TTC549 (cell line): ENCODE results near the gene BCKDK.
"Not testable (repeated sequence)": the region's sequence is repeated elsewhere in the genome, so short reads cannot be mapped to it uniquely, and the experiment has no call there.

ENCODE experiments used
- FAIRE-seq: peaks from 2 replicates; lab custom pipeline; 2012; peaks lifted over from hg19 to GRCh38; lab: Jason Lieb, UNC

Gene BCKDK

GRCh38 chr16:31099860-31100638 is 8.1 kb upstream of the BCKDK start:
- no peak for FAIRE-seq

- not testable (repeated sequence) for FAIRE-seq
These were observed 7.1 kb upstream of the BCKDK start for GRCh38 chr16:31100876-31101641.

- no peak for FAIRE-seq
These were observed 2.4 kb upstream of the BCKDK start for GRCh38 chr16:31105677-31106213.

- FAIRE-seq = no peak
These were observed 1.4 kb upstream of the BCKDK start for GRCh38 chr16:31106509-31107464.

- no peak for FAIRE-seq
These were observed 720 bp upstream of the BCKDK start for GRCh38 chr16:31107465-31107867.

GRCh38 chr16:31108794-31109558 is 790 bp downstream of the BCKDK start:
- FAIRE-seq = no peak

- FAIRE-seq = no peak
These were observed 1.4 kb downstream of the BCKDK start for GRCh38 chr16:31109622-31110021.

GRCh38 chr16:31110106-31111034 is 2.2 kb downstream of the BCKDK start:
- FAIRE-seq = no peak

- FAIRE-seq = no peak
These were observed 3.8 kb downstream of the BCKDK start for GRCh38 chr16:31111881-31112466.

- no peak for FAIRE-seq
These were observed 4.5 kb downstream of the BCKDK start for GRCh38 chr16:31112711-31113110.

- no peak for FAIRE-seq
These were observed 5.2 kb downstream of the BCKDK start for GRCh38 chr16:31113121-31114120.

- FAIRE-seq = no peak
These were observed 6.3 kb downstream of the BCKDK start for GRCh38 chr16:31114468-31114867.

GRCh38 chr16:31117384-31118222 is 9.4 kb downstream of the BCKDK start, which contains the start of gene KAT8:
Gene KAT8, plus strand, starts transcription at chr16:31117664. Its CDS starts 18 bp downstream, at chr16:31117682.
- FAIRE-seq = peak; percentile 81

GRCh38 chr16:31118223-31119155 is 10.3 kb downstream of the BCKDK start:
- FAIRE-seq = no peak

GRCh38 chr16:31120129-31120528 is 11.9 kb downstream of the BCKDK start:
- no peak for FAIRE-seq

GRCh38 chr16:31125844-31126243 is 17.7 kb downstream of the BCKDK start:
- FAIRE-seq = no peak
